ENCODE data around the gene CACNA2D4.

DNA sequence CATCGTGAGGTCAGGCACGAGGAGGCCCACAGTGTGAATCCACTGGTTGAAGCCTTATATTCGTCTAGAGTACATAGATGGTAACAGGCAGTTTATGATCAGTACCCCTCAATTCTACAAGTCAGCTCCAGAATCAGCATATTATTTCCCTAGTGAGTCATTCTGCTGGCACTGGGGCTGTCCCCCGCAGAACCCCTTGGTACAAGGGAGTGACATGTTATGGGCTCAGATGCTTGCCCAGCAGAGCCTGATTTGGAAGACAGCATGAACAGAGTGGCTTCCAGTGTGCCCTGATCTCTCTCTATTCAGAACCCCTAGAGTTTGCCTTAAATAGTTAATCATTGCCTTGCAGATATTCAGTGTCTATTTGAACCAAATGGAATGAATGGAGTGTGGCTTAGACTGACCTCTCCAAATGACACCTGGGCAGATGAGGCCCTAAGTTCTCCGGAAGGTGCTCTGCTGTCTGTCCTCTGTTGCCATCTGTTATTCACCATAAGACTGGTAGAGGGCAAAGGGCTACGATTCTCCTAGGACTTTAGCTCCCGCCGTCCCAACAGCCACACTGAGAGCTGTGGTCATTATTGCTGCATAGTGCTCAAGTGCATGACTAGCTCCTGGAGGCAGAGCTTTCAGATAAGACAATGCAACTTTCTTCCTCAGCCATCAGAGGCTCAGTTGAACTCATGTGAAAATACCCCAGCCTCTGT lies 41.1 kb downstream of the CACNA2D4 start:
- TF ChIP-seq, protein P1, sequence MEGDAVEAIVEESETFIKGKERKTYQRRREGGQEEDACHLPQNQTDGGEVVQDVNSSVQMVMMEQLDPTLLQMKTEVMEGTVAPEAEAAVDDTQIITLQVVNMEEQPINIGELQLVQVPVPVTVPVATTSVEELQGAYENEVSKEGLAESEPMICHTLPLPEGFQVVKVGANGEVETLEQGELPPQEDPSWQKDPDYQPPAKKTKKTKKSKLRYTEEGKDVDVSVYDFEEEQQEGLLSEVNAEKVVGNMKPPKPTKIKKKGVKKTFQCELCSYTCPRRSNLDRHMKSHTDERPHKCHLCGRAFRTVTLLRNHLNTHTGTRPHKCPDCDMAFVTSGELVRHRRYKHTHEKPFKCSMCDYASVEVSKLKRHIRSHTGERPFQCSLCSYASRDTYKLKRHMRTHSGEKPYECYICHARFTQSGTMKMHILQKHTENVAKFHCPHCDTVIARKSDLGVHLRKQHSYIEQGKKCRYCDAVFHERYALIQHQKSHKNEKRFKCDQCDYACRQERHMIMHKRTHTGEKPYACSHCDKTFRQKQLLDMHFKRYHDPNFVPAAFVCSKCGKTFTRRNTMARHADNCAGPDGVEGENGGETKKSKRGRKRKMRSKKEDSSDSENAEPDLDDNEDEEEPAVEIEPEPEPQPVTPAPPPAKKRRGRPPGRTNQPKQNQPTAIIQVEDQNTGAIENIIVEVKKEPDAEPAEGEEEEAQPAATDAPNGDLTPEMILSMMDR (IDR thresholded peaks at IDR 0.05; ENCODE audit: low read length), result no peak
- TF ChIP-seq EZH2phosphoT487 (IDR thresholded peaks at IDR 0.05; ENCODE audit: low read length), result no peak
